ENCODE results near the gene C1QTNF6.
"Not testable (repeated sequence)": the region's sequence is repeated elsewhere in the genome, so short reads cannot be mapped to it uniquely, and the experiment has no call there.

C1QTNF6 gene

DNA sequence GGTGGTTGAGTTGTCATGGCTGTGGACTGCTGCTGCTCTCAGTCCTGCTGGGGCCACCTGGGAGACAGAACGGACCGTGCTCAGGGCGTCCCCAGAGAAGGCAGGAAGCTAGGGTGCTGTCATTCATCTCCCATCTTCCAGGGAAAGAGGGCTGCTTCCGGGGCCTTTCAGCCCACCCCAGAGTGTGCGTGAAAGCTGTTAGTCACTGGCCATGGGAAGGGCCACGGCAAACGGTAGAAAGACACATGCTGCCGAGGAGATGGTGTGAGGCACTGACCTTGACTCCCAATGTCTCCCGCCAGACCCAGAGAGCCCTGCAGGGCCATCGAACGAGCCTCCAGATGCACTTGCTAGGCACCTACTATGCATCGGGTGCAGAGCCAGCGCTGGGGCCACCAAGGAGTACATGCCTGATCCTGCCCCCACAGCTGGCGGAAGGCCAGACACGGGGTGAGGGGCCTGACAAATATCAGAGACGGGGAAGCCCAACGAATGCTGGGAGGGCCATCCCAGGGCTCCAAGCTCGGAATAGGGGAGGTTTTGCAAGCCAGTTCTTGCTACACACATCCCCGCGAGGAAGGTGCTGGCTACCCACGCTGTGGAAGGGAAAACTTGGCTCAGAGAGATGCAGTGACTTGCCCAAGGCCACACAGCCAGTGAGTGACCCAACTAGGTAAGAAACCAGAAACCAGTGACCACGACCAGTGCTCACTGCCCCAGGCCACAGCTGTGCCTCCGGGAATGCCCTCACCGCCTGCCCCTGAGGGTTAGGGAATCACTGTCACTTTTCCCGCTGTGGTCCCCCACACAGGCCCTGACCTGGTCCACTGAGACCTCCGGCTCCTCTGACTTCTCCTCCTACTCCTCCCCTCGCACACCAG, 45.9 kb upstream of the C1QTNF6 start:
- H3K4me3 ChIP-seq (ENCODE audit: insufficient read depth in 1 of 2, low read depth in 1 of 2, low read length in 2 of 2): no peak overlapping the region
- 85% methylated on average over 27 of the region's 27 CpGs for WGBS
- H3K9me3 ChIP-seq (ENCODE audit: control insufficient read depth, low read length): no peaks in the 10 kb centered on the region
- H3K18ac ChIP-seq (ENCODE audit: low read depth in 1 of 2, low read length in 2 of 2): no peak overlapping the region
- H3K23ac ChIP-seq (ENCODE audit: low read length in 2 of 2): no peak overlapping the region
- peaks cover 33% of the 10 kb centered on the region for H3K4me1 ChIP-seq (ENCODE audit: control insufficient read depth, insufficient read depth, low read depth, low read length)
- peak overlapping the region; percentile 6 for H2BK15ac ChIP-seq (ENCODE audit: low read depth, poor library complexity, severe bottlenecking)
- H3K14ac ChIP-seq (ENCODE audit: low read length in 2 of 2): peak overlapping the region in 1 of 2 experiments; percentile 71
- H3K27me3 ChIP-seq (ENCODE audit: control insufficient read depth in 1 of 2, insufficient read depth in 1 of 2, low read length in 2 of 2): peaks cover 0 to 4% of the 10 kb centered on the region in 2 experiments
- no peak overlapping the region for H3K9ac ChIP-seq (ENCODE audit: low read length)
- H3K4ac ChIP-seq (ENCODE audit: low read depth in 1 of 2, low read length in 2 of 2): no peak overlapping the region
- no peak for DNase-seq
- H3K36me3 ChIP-seq (ENCODE audit: control insufficient read depth in 1 of 2, insufficient read depth in 2 of 2, low read depth in 1 of 2, low read length in 2 of 2): peaks cover 0 to 46% of the 10 kb centered on the region in 2 experiments
- no peak overlapping the region for H2BK5ac ChIP-seq (ENCODE audit: low read depth, low read length, poor library complexity, severe bottlenecking)
- H3K4me2 ChIP-seq (ENCODE audit: low read length, poor library complexity, severe bottlenecking): no peak overlapping the region
- no peak overlapping the region for H3K27ac ChIP-seq (ENCODE audit: low read length, poor library complexity, severe bottlenecking)
- H3K79me1 ChIP-seq (replicated peaks; ENCODE audit: low read length, poor library complexity, severe bottlenecking): peaks cover 24% of the 10 kb centered on the region
- peak overlapping the region; percentile 40 for H4K91ac ChIP-seq (ENCODE audit: low read length)
- H2AK5ac ChIP-seq (ENCODE audit: low read length, severe bottlenecking): no peak overlapping the region
- H2BK12ac ChIP-seq (ENCODE audit: low read length in 2 of 2): no peak overlapping the region
- H4K8ac ChIP-seq (ENCODE audit: low read length): no peak overlapping the region
- H2BK120ac ChIP-seq (ENCODE audit: low read depth, low read length): no peak overlapping the region
- H2AFZ ChIP-seq (ENCODE audit: low read depth, low read length): no peak overlapping the region

DNA sequence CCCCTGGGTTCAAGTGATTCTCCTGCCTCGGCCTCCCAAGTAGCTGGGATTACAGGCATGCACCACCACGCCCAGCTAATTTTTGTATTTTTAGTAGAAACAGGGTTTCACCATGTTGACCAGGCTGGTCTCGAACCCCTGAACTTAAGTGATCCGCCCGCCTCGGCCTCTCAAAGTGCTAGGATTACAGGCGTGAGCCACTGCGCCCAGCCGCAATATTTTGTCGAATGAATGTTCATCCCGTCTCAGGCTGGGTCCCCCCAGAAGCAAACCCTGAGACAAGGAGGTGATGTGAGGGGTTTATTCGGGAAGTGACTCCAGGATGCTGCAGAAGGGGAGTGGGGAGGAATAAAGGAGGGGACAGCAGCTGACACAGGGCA, 45.3 kb upstream of the C1QTNF6 start:
- H3K36me3 ChIP-seq (ENCODE audit: control insufficient read depth in 1 of 2, insufficient read depth in 2 of 2, low read depth in 1 of 2, low read length in 2 of 2): peaks cover 0 to 43% of the 10 kb centered on the region in 2 experiments
- peaks cover 39% of the 10 kb centered on the region for H3K4me1 ChIP-seq (ENCODE audit: control insufficient read depth, insufficient read depth, low read depth, low read length)
- DNase-seq; H2BK12ac ChIP-seq (ENCODE audit: low read length in 2 of 2); H3K18ac ChIP-seq (ENCODE audit: low read depth in 1 of 2, low read length in 2 of 2); H2BK15ac ChIP-seq (ENCODE audit: low read depth, poor library complexity, severe bottlenecking); H2AK5ac ChIP-seq (ENCODE audit: low read length, severe bottlenecking); H2BK120ac ChIP-seq (ENCODE audit: low read depth, low read length); H3K9ac ChIP-seq (ENCODE audit: low read length); H3K27me3 ChIP-seq (ENCODE audit: control insufficient read depth in 1 of 2, insufficient read depth in 1 of 2, low read length in 2 of 2); H3K4me2 ChIP-seq (ENCODE audit: low read length, poor library complexity, severe bottlenecking); H3K4me3 ChIP-seq (ENCODE audit: insufficient read depth in 1 of 2, low read depth in 1 of 2, low read length in 2 of 2); H4K8ac ChIP-seq (ENCODE audit: low read length); H3K9me3 ChIP-seq (ENCODE audit: control insufficient read depth, low read length); H3K23ac ChIP-seq (ENCODE audit: low read length in 2 of 2); H3K4ac ChIP-seq (ENCODE audit: low read depth in 1 of 2, low read length in 2 of 2); H2AFZ ChIP-seq (ENCODE audit: low read depth, low read length); H3K27ac ChIP-seq (ENCODE audit: low read length, poor library complexity, severe bottlenecking); H2BK5ac ChIP-seq (ENCODE audit: low read depth, low read length, poor library complexity, severe bottlenecking): not testable (repeated sequence)
- WGBS: 97% methylated on average over 12 of the region's 12 CpGs
- H4K91ac ChIP-seq (ENCODE audit: low read length): peak overlapping the region; percentile 40
- H3K79me1 ChIP-seq (replicated peaks; ENCODE audit: low read length, poor library complexity, severe bottlenecking): peaks cover 22% of the 10 kb centered on the region
- peak overlapping the region in 1 of 2 experiments; percentile 4 for H3K14ac ChIP-seq (ENCODE audit: low read length in 2 of 2)

DNA sequence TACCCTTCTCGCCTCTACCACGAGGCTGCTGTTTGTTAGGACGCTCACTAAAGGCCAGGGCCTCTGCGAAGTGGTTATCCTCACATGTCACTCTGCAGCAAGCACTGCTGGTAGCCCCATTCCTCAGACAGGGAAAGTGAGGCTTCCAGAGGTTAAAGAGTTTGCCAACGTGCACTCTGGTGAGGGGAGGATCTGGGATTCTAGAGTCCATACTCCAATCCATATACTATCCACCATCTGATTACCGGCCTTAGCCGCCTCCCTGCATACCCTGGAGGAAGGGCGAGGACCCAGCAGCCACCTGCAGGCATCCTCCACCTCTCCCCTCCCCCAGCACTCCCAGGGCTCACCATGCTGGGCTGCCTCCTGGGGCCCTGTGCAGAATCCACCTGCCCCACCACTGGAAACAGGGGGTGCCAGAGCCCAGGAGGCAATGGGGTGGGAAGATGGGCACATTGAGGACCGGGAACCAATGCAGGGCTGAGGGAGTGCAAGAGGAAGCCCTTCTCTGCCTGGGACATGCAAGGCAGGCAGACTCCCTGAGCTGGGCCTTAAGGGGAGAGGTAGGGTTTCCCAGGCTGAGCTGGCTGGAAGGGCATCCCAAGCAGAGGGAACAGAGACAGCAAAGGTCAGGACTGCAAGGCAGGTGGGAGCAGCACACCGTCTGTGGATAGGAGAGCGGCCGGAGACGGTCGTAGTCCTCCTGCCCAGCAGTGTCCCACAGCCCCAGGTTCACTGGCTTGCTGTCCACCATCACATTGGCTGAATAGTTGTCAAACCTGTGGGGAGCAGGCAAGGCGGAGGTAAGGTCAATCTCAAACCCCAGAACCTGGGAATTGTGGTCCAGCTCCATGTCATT, 44.3 kb upstream of the C1QTNF6 start:
- Histone ChIP-seq H3K4ac (ENCODE audit: low read depth in 1 of 2, low read length in 2 of 2) (no peak overlapping the region), H2AFZ (ENCODE audit: low read depth, low read length) (no peak overlapping the region), H2AK5ac (ENCODE audit: low read length, severe bottlenecking) (no peak overlapping the region), H2BK12ac (ENCODE audit: low read length in 2 of 2) (no peak overlapping the region), H2BK120ac (ENCODE audit: low read depth, low read length) (no peak overlapping the region), H4K91ac (ENCODE audit: low read length) (no peak overlapping the region), H3K14ac (ENCODE audit: low read length in 2 of 2) (no peak overlapping the region), H3K27me3 (ENCODE audit: control insufficient read depth in 1 of 2, insufficient read depth in 1 of 2, low read length in 2 of 2) (peaks cover 0 to 4% of the 10 kb centered on the region in 2 experiments), H3K9ac (ENCODE audit: low read length) (no peak overlapping the region), H3K36me3 (ENCODE audit: control insufficient read depth in 1 of 2, insufficient read depth in 2 of 2, low read depth in 1 of 2, low read length in 2 of 2) (peaks cover 0 to 43% of the 10 kb centered on the region in 2 experiments), H3K79me1 (replicated peaks; ENCODE audit: low read length, poor library complexity, severe bottlenecking) (peaks cover 24% of the 10 kb centered on the region), H3K18ac (ENCODE audit: low read depth in 1 of 2, low read length in 2 of 2) (peak overlapping the region in 1 of 2 experiments; percentile 4), H3K4me2 (ENCODE audit: low read length, poor library complexity, severe bottlenecking) (no peak overlapping the region), H3K4me1 (ENCODE audit: control insufficient read depth, insufficient read depth, low read depth, low read length) (peaks cover 44% of the 10 kb centered on the region), H3K23ac (ENCODE audit: low read length in 2 of 2) (no peak overlapping the region), H3K27ac (ENCODE audit: low read length, poor library complexity, severe bottlenecking) (no peak overlapping the region), H3K4me3 (ENCODE audit: insufficient read depth in 1 of 2, low read depth in 1 of 2, low read length in 2 of 2) (no peak overlapping the region), H4K8ac (ENCODE audit: low read length) (peak overlapping the region; percentile 19), H2BK15ac (ENCODE audit: low read depth, poor library complexity, severe bottlenecking) (no peak overlapping the region), H3K9me3 (ENCODE audit: control insufficient read depth, low read length) (no peaks in the 10 kb centered on the region), H2BK5ac (ENCODE audit: low read depth, low read length, poor library complexity, severe bottlenecking) (no peak overlapping the region)
- 93% methylated on average over 14 of the region's 15 CpGs for WGBS
- no peak for DNase-seq
